Stomach (tissue), 4 donors: ENCODE measurements around the gene KLF16.
"Not testable (repeated sequence)": the region's sequence is repeated elsewhere in the genome, so short reads cannot be mapped to it uniquely, and the experiment has no call there.

Source experiments
- POLR2A ChIP-seq, 4 donors: fragments of 450-650 bp; IDR thresholded peaks; one replicate each; pipeline ENCODE4 v1.6.1; 2016; ENCODE audit warnings: antibody characterized with exemption in 4 of 4, control low read depth in 2 of 4, mild to moderate bottlenecking in 1 of 4, moderate library complexity in 1 of 4
- POLR2AphosphoS5 ChIP-seq, 3 donors: sonication (generic); formaldehyde crosslinking; IDR thresholded peaks; one replicate each; pipeline ENCODE4 v1.6.1; 2016; ENCODE audit warnings: antibody characterized with exemption in 3 of 3

- TF ChIP-seq POLR2AphosphoS5, POLR2A (IDR thresholded peaks at IDR 0.05): not testable (repeated sequence)
Measured at GRCh38 chr19:1875265-1875645, 11.9 kb upstream of the KLF16 start.
